Tibial nerve (tissue), 3 donors: ENCODE results near the gene SLC25A39.

Experiments used
- POLR2A ChIP-seq, 2 donors: fragments of 450-650 bp; IDR thresholded peaks; one replicate each; pipeline ENCODE4 v1.6.1; 2017; ENCODE audit warnings: antibody characterized with exemption in 2 of 2, mild to moderate bottlenecking in 2 of 2, moderate library complexity in 2 of 2
- TF ChIP-seq, protein P1 (sequence below), 5 experiments: fragments of 200-600 bp in 3 of 5; fragments of 450-650 bp in 2 of 5; sonication (generic) in 3 of 5; IDR thresholded peaks; one replicate each; pipeline ENCODE4 v1.5.1; 2016 to 2019; ENCODE audit warnings: antibody characterized with exemption in 5 of 5, mild to moderate bottlenecking in 3 of 5, moderate library complexity in 2 of 5

DNA sequence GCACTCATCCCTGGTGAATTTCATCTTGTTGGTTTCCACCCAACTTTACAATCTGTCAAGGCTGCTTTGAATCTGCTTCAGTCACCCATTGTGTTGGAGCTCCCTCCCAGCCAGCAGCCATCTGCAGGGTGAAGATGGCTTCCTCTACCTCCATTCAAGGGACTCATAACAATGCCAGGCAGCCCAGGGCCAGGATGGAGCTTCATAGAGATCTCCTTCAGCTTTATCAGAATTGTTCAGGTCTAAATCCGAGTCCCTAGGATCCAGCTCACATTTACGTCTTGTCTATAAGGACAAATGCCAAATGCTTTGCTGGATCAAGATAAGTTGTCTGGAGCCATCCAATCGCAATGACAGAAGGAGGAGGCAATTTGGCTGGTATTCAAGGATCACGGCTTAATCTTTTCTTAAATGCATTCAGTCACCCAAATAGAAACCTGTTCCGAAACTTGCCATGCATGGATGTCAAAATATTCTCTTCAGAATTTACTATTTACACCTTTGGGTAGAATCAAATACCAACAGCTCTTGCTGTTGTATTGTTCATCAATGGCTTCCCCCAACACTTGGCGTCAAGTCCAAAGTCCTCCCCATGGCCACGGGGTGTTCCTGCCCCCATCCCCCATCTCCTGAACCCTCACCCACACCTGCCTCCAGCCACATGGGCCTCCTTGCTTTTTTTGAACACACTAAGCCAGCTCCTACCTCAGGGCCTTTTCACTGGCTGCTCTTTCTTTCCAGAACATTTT lies 42.8 kb upstream of the SLC25A39 start:
- TF ChIP-seq, protein P1, sequence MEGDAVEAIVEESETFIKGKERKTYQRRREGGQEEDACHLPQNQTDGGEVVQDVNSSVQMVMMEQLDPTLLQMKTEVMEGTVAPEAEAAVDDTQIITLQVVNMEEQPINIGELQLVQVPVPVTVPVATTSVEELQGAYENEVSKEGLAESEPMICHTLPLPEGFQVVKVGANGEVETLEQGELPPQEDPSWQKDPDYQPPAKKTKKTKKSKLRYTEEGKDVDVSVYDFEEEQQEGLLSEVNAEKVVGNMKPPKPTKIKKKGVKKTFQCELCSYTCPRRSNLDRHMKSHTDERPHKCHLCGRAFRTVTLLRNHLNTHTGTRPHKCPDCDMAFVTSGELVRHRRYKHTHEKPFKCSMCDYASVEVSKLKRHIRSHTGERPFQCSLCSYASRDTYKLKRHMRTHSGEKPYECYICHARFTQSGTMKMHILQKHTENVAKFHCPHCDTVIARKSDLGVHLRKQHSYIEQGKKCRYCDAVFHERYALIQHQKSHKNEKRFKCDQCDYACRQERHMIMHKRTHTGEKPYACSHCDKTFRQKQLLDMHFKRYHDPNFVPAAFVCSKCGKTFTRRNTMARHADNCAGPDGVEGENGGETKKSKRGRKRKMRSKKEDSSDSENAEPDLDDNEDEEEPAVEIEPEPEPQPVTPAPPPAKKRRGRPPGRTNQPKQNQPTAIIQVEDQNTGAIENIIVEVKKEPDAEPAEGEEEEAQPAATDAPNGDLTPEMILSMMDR (IDR thresholded peaks at IDR 0.05): no peak
- TF ChIP-seq POLR2A (IDR thresholded peaks at IDR 0.05): no peak
